Retina (tissue), 1 donor: ENCODE data around the gene TBC1D9.
A peak's percentile ranks its signal among the peaks of the same experiment; 100 is the strongest.
"Not testable (repeated sequence)": the region's sequence is repeated elsewhere in the genome, so short reads cannot be mapped to it uniquely, and the experiment has no call there.

Experiments used
- DNase-seq: peaks from one replicate; pipeline ENCODE4 v3.0.0-alpha.2; 2016

TBC1D9 gene

GRCh38 chr4:140756319-140757231, at the start of gene TBC1D9:
Gene TBC1D9 (minus strand): TSS chr4:140756385. CDS start chr4:140756045, 340 bp downstream.
- peak; percentile 94 for DNase-seq

- DNase-seq: no peak
Measured at GRCh38 chr4:140805293-140805692, 49.1 kb upstream of the TBC1D9 start.

GRCh38 chr4:140802591-140802990, 46.4 kb upstream of the TBC1D9 start:
- DNase-seq: no peak

DNA sequence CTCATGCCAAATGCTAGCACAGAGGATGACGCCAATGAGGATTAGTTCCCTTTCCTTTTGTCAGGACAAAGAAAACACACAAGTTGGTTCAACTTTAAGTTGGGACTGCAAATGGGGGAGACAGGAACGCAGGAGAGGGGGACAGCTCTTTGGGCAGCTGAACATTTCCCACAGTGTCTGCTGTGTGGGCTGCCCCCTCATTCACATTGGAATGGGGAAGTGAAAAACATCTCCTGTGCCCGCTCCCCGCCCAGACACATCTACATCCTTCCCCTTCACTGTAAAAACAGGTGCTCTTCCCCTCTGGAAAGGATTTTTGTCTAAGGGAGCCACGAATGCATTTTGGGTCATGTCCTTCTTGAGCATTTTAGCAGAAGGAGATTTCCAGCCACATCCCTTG, 44.5 kb upstream of the TBC1D9 start:
- DNase-seq: no peak

DNA sequence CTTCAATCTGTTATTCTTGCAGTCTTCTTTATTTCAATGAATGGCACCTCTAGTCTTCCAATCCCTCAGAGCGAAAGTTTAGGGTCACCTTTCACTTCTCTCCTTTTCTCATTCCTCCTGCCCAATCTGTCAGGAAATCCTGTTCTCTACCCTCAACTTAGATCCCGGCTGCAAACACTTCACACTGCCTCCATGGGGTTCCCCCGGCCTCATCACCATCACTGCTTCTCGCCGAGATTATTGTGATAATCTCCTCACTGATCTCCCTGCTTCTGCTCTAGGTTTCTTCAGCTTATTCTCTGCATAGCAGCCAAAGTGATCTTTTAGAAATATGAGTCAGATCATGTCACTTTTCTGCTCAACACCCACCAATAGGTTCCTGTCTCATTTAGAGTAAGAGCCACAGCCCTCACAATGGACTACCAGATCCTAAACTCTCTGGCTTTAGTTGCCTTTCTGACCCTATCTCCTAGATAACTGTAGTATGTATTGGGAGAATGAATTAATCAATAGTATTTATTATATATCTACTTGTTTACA, 43.6 kb upstream of the TBC1D9 start:
- no peak for DNase-seq

DNA sequence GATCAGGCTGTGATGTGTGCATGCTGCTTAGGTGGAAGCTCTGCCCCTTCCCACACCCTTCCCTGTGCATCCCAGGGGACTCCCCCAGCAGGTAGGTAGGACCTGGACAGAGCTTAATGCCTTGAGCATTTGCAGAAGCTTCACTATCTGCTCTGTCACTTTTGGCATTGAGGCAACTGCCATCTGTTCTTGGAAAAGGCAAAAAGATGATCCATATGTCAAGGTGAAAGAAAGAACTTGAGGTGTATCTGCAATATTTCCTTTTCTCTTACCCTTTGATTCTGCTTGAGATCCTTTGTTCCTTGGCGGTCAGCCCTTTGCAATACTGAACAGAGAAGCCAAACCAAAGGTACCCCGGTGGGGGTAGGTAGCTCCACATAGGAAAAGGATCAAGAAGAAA, 37.1 kb upstream of the TBC1D9 start:
- no peak for DNase-seq

GRCh38 chr4:140790765-140791164, 34.6 kb upstream of the TBC1D9 start:
- no peak for DNase-seq

- no peak for DNase-seq
Measured at GRCh38 chr4:140790171-140790570, 34.0 kb upstream of the TBC1D9 start.

DNA sequence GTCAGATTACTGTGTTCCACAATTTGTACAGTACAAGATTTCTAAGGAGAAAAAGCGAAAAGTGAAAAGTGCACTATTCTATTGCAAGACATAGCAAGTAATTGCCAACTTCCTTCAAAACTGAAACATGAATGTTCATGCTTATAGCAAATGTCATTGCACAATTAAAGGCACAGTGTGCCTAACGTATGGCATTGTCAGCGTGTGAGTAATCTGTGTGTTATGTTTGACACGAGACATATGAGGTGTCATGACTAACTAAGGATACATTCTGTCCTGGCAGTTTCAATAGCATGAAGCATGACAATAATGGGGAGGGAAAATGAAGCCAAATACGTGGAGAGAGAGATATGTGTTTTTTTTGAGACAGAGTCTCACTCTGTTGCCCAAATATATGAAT, 33.6 kb upstream of the TBC1D9 start:
- no peak for DNase-seq

DNA sequence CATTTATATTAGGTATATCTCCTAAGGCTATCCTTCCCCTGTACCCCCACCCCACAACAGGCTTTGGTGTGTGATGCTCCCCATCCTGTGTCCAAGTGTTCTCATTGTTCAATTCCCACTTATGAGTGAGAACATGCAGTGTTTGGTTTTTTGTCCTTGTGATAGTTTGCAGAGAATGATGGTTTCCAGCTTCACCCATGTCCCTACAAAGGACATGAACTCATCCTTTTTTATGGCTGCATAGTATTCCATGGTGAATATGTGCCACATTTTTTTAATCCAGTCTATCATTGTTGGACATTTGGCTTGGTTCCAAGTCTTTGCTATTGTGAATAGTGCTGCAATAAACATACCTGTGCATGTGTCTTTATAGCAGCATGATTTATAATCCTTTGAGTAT, 26.6 kb upstream of the TBC1D9 start:
- not testable (repeated sequence) for DNase-seq

DNA sequence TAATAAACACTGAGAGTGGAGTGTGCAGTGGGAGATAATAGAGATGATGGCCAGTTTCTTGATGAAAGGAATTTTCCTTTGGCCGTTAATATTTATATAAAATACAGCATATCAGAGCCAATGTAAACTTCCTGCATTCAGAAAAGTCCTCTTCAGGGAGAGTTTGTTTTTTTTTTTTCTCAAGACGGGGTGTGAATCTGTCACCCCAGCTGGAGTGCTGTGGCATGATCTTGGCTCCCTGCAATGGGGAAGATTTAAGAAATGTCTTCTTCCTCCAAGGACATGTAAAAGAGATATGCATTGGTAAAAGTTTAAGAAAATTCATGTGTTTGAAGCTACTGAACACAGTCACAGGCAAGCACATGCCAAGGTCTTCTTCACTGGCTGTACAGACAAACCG, 25.4 kb upstream of the TBC1D9 start:
- DNase-seq: no peak

DNA sequence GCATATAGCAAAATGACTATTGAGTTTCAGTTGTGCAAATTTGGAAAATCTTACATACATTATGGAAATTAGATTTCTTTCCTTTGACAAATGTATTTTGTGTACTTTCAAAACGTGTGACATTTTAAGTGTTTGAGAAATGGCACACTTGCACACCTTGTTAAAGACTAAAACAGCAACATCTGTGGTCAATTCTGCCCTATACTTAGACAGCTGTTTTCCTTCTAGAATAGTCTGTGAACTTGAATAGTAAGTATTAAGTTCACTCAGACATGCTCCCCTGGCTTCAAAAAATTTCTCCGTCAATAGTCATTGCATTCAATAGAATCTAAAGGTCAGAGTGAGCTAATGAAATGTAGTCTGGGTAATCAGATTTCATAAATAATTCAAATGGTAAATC, 21.7 kb upstream of the TBC1D9 start:
- DNase-seq: no peak

DNA sequence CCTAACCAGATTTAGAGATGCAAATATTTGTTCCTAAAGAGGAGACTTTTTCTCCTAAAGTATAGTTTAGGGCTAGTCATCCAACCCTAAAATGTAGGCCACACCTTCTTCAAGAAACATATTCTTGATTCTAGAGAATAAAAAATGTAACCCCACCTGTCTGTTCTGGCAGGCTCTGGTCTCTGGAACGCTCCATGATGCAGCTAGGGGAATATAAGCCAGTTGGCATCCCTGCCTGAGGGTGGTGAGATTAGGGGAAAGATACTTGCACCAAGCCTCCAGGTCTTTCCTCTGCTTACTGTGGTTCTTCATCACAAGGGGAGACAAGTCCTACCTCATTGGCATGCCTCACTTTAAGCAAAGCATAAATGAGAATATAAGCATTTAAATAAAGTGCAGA, 21.2 kb upstream of the TBC1D9 start:
- DNase-seq: no peak

- no peak for DNase-seq
Measured at GRCh38 chr4:140776556-140776955, 20.4 kb upstream of the TBC1D9 start.

DNA sequence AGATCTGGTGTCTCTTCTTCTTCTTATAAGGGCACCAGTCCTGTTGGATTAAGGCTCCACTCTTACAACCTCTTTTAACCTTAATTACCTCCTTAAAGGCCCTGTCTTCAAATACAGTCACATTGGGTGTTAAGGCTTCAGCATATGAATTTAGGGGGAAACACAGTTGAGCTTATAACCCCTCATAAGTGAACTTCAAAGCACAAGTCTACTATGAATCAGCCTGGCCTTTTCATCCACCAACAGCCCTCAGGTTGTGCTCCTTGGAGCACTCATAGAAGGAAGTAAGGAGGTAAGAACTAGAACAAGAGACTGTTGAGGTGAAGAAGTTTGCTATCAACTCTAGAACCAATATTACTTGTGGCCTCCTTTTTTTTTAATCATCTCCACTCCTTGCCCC, 18.8 kb upstream of the TBC1D9 start:
- DNase-seq: no peak

DNA sequence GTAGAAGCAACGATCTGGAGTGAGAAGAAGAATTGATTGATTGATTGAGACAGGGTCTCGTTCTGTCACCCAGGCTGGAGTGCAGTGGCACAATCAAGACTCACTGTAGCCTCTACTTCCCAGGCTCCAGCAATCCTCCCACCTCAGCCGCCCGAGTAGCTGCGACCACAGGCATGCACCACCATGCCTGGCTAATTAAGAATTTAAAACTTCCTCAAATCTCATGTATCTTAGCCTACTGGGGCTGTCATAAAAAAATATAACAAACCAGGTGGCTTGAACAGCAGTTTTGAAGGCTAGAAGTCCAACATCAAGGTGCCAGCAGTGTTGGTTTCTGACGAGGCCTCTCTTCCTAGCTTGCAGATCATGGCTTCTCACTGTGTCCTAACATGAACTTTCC, 18.3 kb upstream of the TBC1D9 start:
- DNase-seq: no peak

- no peak for DNase-seq
Measured at GRCh38 chr4:140769209-140769608, 13.0 kb upstream of the TBC1D9 start.

DNA sequence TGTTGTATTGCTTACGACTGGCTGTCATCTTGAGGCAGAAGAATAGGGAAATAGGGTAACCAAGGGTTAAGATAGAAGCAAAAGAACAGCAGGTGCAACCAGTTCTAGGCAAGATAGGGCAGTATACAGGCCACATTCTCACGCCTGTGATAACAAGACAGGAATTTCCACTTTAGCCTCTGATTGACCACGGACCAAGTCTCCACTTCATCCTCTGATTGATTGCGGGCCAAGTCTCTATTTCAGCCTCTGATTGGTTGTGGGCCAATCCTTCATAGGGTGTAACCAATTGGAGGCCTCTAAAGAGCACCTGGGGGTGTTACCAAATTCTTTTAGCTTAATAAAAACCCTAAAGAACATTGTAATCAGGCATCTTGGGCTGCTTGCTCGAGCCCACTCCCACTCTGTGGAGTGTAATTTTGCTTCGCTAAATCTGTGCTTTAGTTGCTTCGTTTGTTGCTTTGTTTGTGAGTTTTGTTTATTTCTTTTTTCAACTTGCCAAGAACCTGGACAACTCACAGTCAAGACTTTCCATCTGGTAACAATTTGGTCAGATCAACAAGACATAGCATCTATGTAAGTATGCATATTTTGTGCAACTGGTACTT, 8.7 kb upstream of the TBC1D9 start:
- no peak for DNase-seq

DNA sequence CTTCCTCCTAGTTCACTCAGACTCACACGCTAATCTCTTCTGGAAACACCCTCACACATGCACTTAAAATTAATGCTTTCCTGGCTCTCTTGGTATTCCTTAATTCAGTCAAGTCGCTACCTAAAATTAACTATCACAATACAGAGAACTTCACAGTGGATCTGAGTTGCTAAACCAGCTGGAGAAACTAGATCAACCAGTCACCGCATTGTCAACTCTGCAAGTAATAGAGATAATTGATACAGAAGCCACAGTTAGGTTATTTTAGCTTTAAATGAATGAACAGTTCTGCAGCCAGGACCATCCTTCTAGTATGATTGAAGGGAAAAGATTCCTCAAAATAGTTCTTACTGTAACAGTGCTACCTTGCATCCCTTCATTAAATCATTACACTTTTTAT, 6.0 kb upstream of the TBC1D9 start:
- DNase-seq: no peak

DNA sequence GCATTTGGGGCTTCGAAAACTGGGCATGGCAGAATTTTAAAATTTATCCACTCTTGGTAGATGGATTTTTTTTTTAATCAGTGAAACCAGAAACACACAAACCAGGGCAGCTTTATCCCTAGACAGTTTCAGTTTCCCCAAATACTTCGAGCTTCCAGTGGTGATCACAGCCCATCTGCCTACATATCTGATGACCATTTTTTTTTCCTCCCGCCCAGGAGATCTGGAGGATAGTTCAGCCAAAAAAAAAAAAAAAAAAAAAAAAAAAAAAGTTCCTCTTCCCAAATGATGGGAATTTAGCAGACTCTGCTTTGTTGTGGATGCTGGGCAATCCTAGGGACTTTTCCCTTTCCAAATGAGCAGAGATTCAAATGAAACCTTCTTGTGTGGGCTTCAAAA, 1.0 kb upstream of the TBC1D9 start:
- DNase-seq: no peak

DNA sequence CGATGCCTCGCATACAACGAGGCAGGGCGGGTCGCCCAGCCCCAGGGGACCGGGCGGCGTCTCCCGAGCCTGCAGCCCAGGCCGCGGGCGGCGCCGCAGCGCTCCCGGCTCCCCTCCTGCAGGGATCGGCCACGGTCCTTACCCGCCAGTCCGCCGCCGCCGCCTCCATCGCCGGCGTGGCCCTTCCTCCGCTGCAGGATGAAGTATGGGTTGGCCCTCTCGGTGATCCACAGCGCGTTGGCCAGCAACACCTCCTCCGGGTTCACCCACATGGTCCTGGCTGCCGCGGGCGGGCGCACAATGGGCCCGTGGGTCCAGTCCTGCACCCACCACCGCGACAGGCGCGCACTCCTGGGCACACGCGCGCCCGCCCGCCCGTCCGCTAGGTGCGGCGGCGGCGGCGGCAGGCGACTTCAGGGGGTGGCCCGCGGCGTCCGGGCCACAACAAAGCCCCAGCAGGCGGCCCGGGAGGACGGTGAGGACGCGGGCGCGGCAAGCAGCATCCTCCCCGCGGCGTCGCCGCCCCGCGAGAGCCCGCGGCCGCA, 339 bp downstream of the TBC1D9 start:
- DNase-seq: peak; percentile 91

GRCh38 chr4:140754918-140755773, 1.0 kb downstream of the TBC1D9 start:
- no peak for DNase-seq

- no peak for DNase-seq
Measured at GRCh38 chr4:140753329-140753728, 2.9 kb downstream of the TBC1D9 start.
